ENCODE results near the gene RBMS1. TPM values are rescaled to one million over a fixed set of nuclear protein-coding genes. Genes with fewer than 3 reads are reported as not detected.

Gene RBMS1
- total and polyA plus RNA-seq, 2 donors (not counting 1 experiment from before 2014, with no cell fraction given): 18.0 to 36.7 TPM

DNA sequence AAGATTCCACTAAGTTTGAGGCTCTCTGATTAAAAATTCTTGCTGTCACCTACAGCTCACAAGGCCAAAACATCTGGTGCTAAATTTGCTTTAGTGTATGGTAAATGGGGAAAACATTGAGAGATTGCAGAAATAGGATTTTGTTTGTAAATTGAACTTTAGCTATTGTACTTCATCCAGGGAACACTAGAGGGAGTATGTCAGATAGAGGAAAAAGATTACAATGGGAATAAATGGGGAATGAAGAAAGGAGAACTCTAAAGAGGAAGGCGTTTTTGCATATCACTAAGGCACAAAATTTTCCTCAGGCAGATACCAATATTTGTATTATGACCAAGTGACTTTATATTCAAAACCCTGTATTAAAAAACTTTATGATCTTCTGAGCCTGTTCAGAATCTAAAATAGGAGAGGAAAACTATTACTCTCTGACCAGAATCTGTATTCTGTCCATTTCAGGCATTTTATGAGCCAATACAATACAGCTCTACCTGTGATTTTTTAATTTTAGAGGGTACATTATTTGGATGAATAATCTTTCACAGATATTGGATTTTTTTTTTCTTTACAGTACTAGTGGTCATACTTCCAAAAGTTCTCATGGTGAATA lies 241.2 kb downstream of the RBMS1 start:
- POLR2A ChIA-PET: no interaction called here
- TF ChIP-seq, protein P1, sequence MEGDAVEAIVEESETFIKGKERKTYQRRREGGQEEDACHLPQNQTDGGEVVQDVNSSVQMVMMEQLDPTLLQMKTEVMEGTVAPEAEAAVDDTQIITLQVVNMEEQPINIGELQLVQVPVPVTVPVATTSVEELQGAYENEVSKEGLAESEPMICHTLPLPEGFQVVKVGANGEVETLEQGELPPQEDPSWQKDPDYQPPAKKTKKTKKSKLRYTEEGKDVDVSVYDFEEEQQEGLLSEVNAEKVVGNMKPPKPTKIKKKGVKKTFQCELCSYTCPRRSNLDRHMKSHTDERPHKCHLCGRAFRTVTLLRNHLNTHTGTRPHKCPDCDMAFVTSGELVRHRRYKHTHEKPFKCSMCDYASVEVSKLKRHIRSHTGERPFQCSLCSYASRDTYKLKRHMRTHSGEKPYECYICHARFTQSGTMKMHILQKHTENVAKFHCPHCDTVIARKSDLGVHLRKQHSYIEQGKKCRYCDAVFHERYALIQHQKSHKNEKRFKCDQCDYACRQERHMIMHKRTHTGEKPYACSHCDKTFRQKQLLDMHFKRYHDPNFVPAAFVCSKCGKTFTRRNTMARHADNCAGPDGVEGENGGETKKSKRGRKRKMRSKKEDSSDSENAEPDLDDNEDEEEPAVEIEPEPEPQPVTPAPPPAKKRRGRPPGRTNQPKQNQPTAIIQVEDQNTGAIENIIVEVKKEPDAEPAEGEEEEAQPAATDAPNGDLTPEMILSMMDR (IDR thresholded peaks at IDR 0.05): peak; percentile 90
- TF ChIP-seq EZH2 (IDR thresholded peaks at IDR 0.05; ENCODE audit: borderline replicate concordance, insufficient read depth, low read depth, low read length, poor library complexity, severe bottlenecking): no peak
- no CpG with 5 or more reads among the region's 1 CpG for WGBS (ENCODE audit: insufficient coverage)
- ATAC-seq (ENCODE audit: low read depth): no peak
- Mint-ChIP-seq H3K27ac (no peak overlapping the region), H3K4me3 (no peak overlapping the region), H3K27me3 (peaks cover 5% of the 10 kb centered on the region), H3K4me1 (peaks cover 2% of the 10 kb centered on the region), H3K9me3 (ENCODE audit: insufficient read depth) (no peaks in the 10 kb centered on the region)
- Histone ChIP-seq H3K4me3 (ENCODE audit: control extremely low read depth in 1 of 5, extremely low read depth in 1 of 5, insufficient read depth in 1 of 5, low read depth in 2 of 5, low read length in 4 of 5) (no peak overlapping the region), H3K4me2 (replicated peaks; ENCODE audit: low read depth, low read length, poor library complexity, severe bottlenecking) (no peak overlapping the region), H3K79me2 (ENCODE audit: control insufficient read depth, insufficient read depth, low read length) (no peaks in the 10 kb centered on the region), H4K20me1 (ENCODE audit: control insufficient read depth, insufficient read depth, low read length, poor library complexity, severe bottlenecking) (no peaks in the 10 kb centered on the region), H3K27ac (ENCODE audit: low read length in 2 of 2) (no peak overlapping the region), H3K9ac (ENCODE audit: low read length) (no peak overlapping the region), H3K9me3 (ENCODE audit: control extremely low read depth in 1 of 3, control insufficient read depth in 2 of 3, insufficient read depth in 1 of 3, low read length in 2 of 3) (no peaks in the 10 kb centered on the region), H3K27me3 (replicated peaks in 1 of 4; ENCODE audit: control extremely low read depth in 1 of 4, control insufficient read depth in 3 of 4, insufficient read depth in 4 of 4, low read length in 3 of 4) (no peaks in the 10 kb centered on the region), H3K36me3 (replicated peaks in 1 of 2; ENCODE audit: control extremely low read depth in 1 of 2, control insufficient read depth in 1 of 2, extremely low read depth in 1 of 2, insufficient read depth in 2 of 2, low read length in 1 of 2) (no peaks in the 10 kb centered on the region), H3K4me1 (ENCODE audit: control insufficient read depth in 2 of 2, insufficient read depth in 2 of 2, low read length in 2 of 2) (no peaks in the 10 kb centered on the region), H2AFZ (ENCODE audit: insufficient read depth, low read depth, low read length, poor library complexity, severe bottlenecking) (no peak overlapping the region)
- CTCF ChIA-PET: interaction anchor here (0.7 to 6.5 kb wide), 22 partner anchors 8 to 814 kb away, joined by 3 to 81 read pairs (median 4); no protein-coding TSS in a partner anchor
- DNase-seq: peak; percentile 38
- intact Hi-C loops (cut with micrococcal nuclease): loop anchor here (2.0 kb wide), 1 partner anchor 810 kb away; no protein-coding TSS in a partner anchor

DNA sequence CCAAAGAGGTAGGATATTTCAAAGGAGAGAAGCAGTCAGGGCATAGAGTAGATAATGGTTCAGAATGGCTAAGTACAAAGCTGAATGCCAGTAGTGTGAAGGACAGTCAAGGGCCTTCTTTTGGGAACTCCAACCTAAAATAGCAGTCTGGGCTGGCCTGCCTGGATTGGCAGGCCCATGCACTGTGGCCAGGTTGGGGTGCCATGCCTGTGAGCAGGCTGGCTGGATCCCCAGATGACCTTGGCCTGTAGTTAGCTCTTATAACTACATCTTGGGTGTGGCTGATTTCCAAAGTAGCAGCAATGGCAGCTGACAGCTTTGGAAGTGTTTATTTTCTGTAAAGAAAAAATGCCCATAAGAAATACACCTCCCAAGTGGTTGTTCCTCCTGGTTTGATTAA lies 242.0 kb downstream of the RBMS1 start:
- H3K4me3 ChIP-seq (ENCODE audit: control extremely low read depth in 1 of 5, extremely low read depth in 1 of 5, insufficient read depth in 1 of 5, low read depth in 2 of 5, low read length in 4 of 5): no peak overlapping the region
- ChIA-PET CTCF (interaction anchor here (0.8 to 6.5 kb wide), 20 partner anchors 9 to 812 kb away, joined by 3 to 81 read pairs (median 5); no protein-coding TSS in a partner anchor), POLR2A (no interaction called here)
- intact Hi-C loops (cut with micrococcal nuclease): no loop called here
- TF ChIP-seq EZH2 (IDR thresholded peaks at IDR 0.05; ENCODE audit: borderline replicate concordance, insufficient read depth, low read depth, low read length, poor library complexity, severe bottlenecking): no peak
- TF ChIP-seq, protein P1 (IDR thresholded peaks at IDR 0.05): no peak
- Mint-ChIP-seq H3K27me3 (no peaks in the 10 kb centered on the region), H3K4me1 (peaks cover 2% of the 10 kb centered on the region), H3K4me3 (no peak overlapping the region), H3K27ac (no peak overlapping the region), H3K9me3 (ENCODE audit: insufficient read depth) (no peaks in the 10 kb centered on the region)
- no peaks in the 10 kb centered on the region for H3K36me3 ChIP-seq (replicated peaks in 1 of 2; ENCODE audit: control extremely low read depth in 1 of 2, control insufficient read depth in 1 of 2, extremely low read depth in 1 of 2, insufficient read depth in 2 of 2, low read length in 1 of 2)
- H3K9ac ChIP-seq (ENCODE audit: low read length): no peak overlapping the region
- no peaks in the 10 kb centered on the region for H3K4me1 ChIP-seq (ENCODE audit: control insufficient read depth in 2 of 2, insufficient read depth in 2 of 2, low read length in 2 of 2)
- DNase-seq: no peak
- no peaks in the 10 kb centered on the region for H4K20me1 ChIP-seq (ENCODE audit: control insufficient read depth, insufficient read depth, low read length, poor library complexity, severe bottlenecking)
- H2AFZ ChIP-seq (ENCODE audit: insufficient read depth, low read depth, low read length, poor library complexity, severe bottlenecking): no peak overlapping the region
- no peak overlapping the region for H3K4me2 ChIP-seq (replicated peaks; ENCODE audit: low read depth, low read length, poor library complexity, severe bottlenecking)
- H3K79me2 ChIP-seq (ENCODE audit: control insufficient read depth, insufficient read depth, low read length): no peaks in the 10 kb centered on the region
- no peak overlapping the region for H3K27ac ChIP-seq (ENCODE audit: low read length in 2 of 2)
- H3K9me3 ChIP-seq (ENCODE audit: control extremely low read depth in 1 of 3, control insufficient read depth in 2 of 3, insufficient read depth in 1 of 3, low read length in 2 of 3): no peaks in the 10 kb centered on the region
- ATAC-seq (ENCODE audit: low read depth): no peak
- no peaks in the 10 kb centered on the region for H3K27me3 ChIP-seq (replicated peaks in 1 of 4; ENCODE audit: control extremely low read depth in 1 of 4, control insufficient read depth in 3 of 4, insufficient read depth in 4 of 4, low read length in 3 of 4)
